GM12878 (cell line): ENCODE measurements around the gene RORC. TPM values are rescaled to one million over a fixed set of nuclear protein-coding genes. Genes with fewer than 3 reads are reported as not detected.

Experiments used
- ATAC-seq: fragments of 200-7000 bp; cut with Tn5 transposase; 3 replicates; pipeline ENCODE4 v1.9.1; 2020; ENCODE audit warnings: mild to moderate bottlenecking, moderate library complexity
- BruUV-seq: library from RNA; stranded (reverse); fragments of 400-500 nt; replicated peaks from 2 replicates; lab custom pipeline; 2021; lab: Mats Ljungman, UMichigan
- CTCF ChIA-PET: fragments of 300-600 bp; sonication (Branson Sonifier 250); formaldehyde crosslinking; extraction: SDS; loops from one replicate; lab custom pipeline; 2021; ENCODE audit warnings: inconsistent platforms; lab: Yijun Ruan, JAX
- POLR2A ChIA-PET: fragments of 350-600 bp; formaldehyde crosslinking; extraction: SDS; loops from one replicate; lab custom pipeline; 2021; ENCODE audit warnings: inconsistent platforms; lab: Charles Lee
- RAD21 ChIA-PET: fragments of 300-600 bp; sonication (Branson Sonifier 250); formaldehyde crosslinking; loops from one replicate; lab custom pipeline; 2023; ENCODE audit warnings: antibody characterized with exemption; ENCODE audit not compliant: unreplicated experiment; lab: Charles Lee
- SMC1A ChIA-PET: fragments of 300-600 bp; sonication (Branson Sonifier 250); formaldehyde crosslinking; loops from one replicate; lab custom pipeline; 2023; ENCODE audit not compliant: unreplicated experiment, uncharacterized antibody; lab: Charles Lee
- DNase-seq: peaks from one replicate; pipeline ENCODE4 v3.0.0-alpha.2; 2011; ENCODE audit warnings: low read depth, low spot score
- FAIRE-seq: peaks from 3 replicates; lab custom pipeline; 2011; peaks lifted over from hg19 to GRCh38; lab: Jason Lieb, UNC
- H2AFZ ChIP-seq: 2 replicates; pipeline ENCODE4 v1.6.0; 2011; ENCODE audit warnings: low read depth, low read length, control low read depth; ENCODE audit not compliant: control insufficient read depth
- H3K27ac ChIP-seq: 2 replicates; pipeline ENCODE4 v1.5.1; 2011; ENCODE audit warnings: control low read depth; ENCODE audit not compliant: control insufficient read depth, insufficient read depth
- H3K27me3 ChIP-seq, 2 experiments: replicated peaks in 1 of 2; 2 replicates each; pipeline versions ENCODE4 v1.6.0 to v1.6.1; 2011; ENCODE audit warnings: low read length in 1 of 2; ENCODE audit not compliant: control insufficient read depth in 2 of 2, insufficient read depth in 2 of 2
- H3K36me3 ChIP-seq, 2 experiments: 2 replicates each; pipeline ENCODE4 v1.5.1; 2011; ENCODE audit warnings: low read length in 1 of 2; ENCODE audit not compliant: control insufficient read depth in 2 of 2, insufficient read depth in 2 of 2
- H3K4me1 ChIP-seq: 2 replicates; pipeline ENCODE4 v1.6.1; 2011; ENCODE audit warnings: mild to moderate bottlenecking, low read length, moderate library complexity, mixed read lengths; ENCODE audit not compliant: control insufficient read depth, insufficient read depth
- H3K4me2 ChIP-seq: 2 replicates; pipeline ENCODE4 v1.6.0; 2011; ENCODE audit warnings: control low read depth; ENCODE audit not compliant: control insufficient read depth, insufficient read depth
- H3K4me3 ChIP-seq: fragments of 200-600 bp; sonication (generic); 2 replicates; pipeline ENCODE4 v1.5.1; 2016
- H3K79me2 ChIP-seq: 2 replicates; pipeline ENCODE4 v1.6.0; 2011; ENCODE audit warnings: low read length; ENCODE audit not compliant: control insufficient read depth, insufficient read depth
- H3K9ac ChIP-seq: 2 replicates; pipeline ENCODE4 v1.8.0; 2011; ENCODE audit warnings: low read length, control low read depth, mixed read lengths; ENCODE audit not compliant: control insufficient read depth, insufficient read depth
- H3K9me3 ChIP-seq: replicated peaks from 3 replicates; pipeline ENCODE4 v1.5.1; 2011; ENCODE audit warnings: mild to moderate bottlenecking, low read length; ENCODE audit not compliant: control insufficient read depth, insufficient read depth
- H4K20me1 ChIP-seq: 2 replicates; pipeline ENCODE4 v1.6.0; 2011; ENCODE audit not compliant: control insufficient read depth, insufficient read depth
- HDAC2 ChIP-seq: fragments of 200-600 bp; sonication (generic); IDR thresholded peaks from 2 replicates; pipeline ENCODE4 v1.6.1; 2017
- NRF1 ChIP-seq: conservative IDR thresholded peaks from 2 replicates; pipeline ENCODE4 v1.6.1; 2011; ENCODE audit warnings: mild to moderate bottlenecking, low read depth, low read length, improper control_type of control experiment
- SUPT20H ChIP-seq: IDR thresholded peaks from 2 replicates; pipeline ENCODE4 v1.6.1; 2011; ENCODE audit warnings: low read depth, mild to moderate bottlenecking, low read length, moderate library complexity, borderline replicate concordance; ENCODE audit not compliant: control insufficient read depth
- TBL1XR1 ChIP-seq: IDR thresholded peaks from 2 replicates; pipeline ENCODE4 v1.6.1; 2012; ENCODE audit warnings: low read depth, low read length, improper control_type of control experiment
- YBX1 ChIP-seq: fragments of 450-650 bp; IDR thresholded peaks from 2 replicates; pipeline ENCODE4 v1.6.1; 2016; ENCODE audit warnings: antibody characterized with exemption
- WGBS: methylation state at CpG from one replicate; pipeline ENCODE4 v1.1.6; 2016; ENCODE audit warnings: low lambda C conversion rate; ENCODE audit not compliant: insufficient replicate concordance, insufficient coverage; ENCODE audit errors: missing lambda C conversion rate; 5-methylcytosine and 5-hydroxymethylcytosine counted together
- in situ Hi-C: fragments of 300-500 bp; cut with MboI; formaldehyde crosslinking; loops from 9 replicates; pipeline ENCODE4 v1.14.3; 2018; ENCODE audit warnings: mixed read lengths
- intact Hi-C: fragments of 100-400 bp; cut with micrococcal nuclease; formaldehyde crosslinking; loops from one replicate; pipeline ENCODE4 v1.14.2; 2022; ENCODE audit not compliant: unreplicated experiment
- polyA plus RNA-seq, 11 experiments: library from polyadenylated mRNA; depleted of rRNA in 4 of 11; unstranded in 6 of 11; stranded (reverse) in 5 of 11; fragments of >200 nt; fragmentation: Nextera tagmentation in 4 of 11; fragmentation: Illumina TruSeq in 1 of 11; extraction: Ambion mirVana in 4 of 11; extraction: Trizol in 1 of 11; gene quantifications; 1 replicate in 1 of 11; 2 replicates in 10 of 11; pipeline versions ENCODE4 v1.2.1 to v1.2.3, GENCODE V29; 2011 to 2016; ENCODE audit warnings: inconsistent platforms in 2 of 11, missing spikeins in 2 of 11, low read depth in 1 of 11
- total RNA-seq, 4 experiments: library from RNA; depleted of rRNA in 3 of 4; stranded (reverse); fragments of >200 nt in 3 of 4; fragmentation: Illumina TruSeq in 1 of 4; extraction: Trizol in 1 of 4; gene quantifications; 2 replicates each; pipeline versions ENCODE4 v1.2.1 to v1.2.3, GENCODE V29; 2013 to 2021
- TF ChIP-seq, protein P1 (sequence below): fragments of 450-650 bp; IDR thresholded peaks from 2 replicates; pipeline ENCODE4 v1.6.1; 2017; ENCODE audit warnings: low read depth, mild to moderate bottlenecking, moderate library complexity
- TF ChIP-seq, protein P2 (sequence below): IDR thresholded peaks from 2 replicates; pipeline ENCODE4 v1.6.1; 2012; ENCODE audit warnings: low read depth, low read length, improper control_type of control experiment
- TF ChIP-seq, protein P3 (sequence below): fragments of 450-650 bp; conservative IDR thresholded peaks from 2 replicates; pipeline ENCODE4 v1.6.1; 2017; ENCODE audit warnings: mild to moderate bottlenecking, moderate library complexity

Gene RORC
- total and polyA plus RNA-seq, 10 of the 15 experiments (the other 5 are each of a cell fraction or from before 2014, with no cell fraction given) = not detected

DNA sequence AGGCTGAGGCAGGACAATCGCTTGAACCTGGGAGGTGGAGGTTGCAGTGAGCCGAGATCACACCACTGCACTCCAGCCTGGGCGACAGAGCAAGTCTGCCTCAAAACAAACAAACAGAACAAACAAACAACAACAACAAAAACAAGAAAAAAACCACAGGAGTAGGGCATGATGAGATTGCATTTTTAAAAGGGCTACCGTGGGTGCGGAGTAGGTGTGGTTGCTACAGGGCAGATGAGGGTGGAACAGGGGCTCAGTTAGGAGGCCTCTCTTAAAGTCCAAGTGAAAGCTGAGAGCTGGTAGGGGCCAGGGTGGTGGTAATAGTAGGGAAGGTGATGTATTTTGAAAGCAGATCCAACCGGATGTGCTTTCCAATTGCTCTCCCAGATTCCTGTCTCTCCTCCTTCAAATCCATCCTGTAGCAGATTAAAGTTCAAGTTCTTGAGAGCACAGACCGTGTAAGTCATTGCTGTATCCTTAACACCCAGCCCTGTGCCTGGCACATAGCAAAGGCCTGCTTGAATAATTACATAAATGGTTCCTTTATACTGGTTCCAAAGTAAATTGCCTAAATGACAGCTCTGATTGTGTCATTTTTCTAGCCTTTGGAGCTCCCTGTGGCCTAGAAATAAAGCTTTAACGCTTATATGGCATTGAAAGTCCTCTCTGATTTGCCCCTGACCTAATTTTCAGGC, 22.2 kb downstream of the RORC start:
- no peak for FAIRE-seq
- H3K27me3 ChIP-seq = peaks cover 0 to 3% of the 10 kb centered on the region in 2 experiments; a peak in 2 of 4 replicates
- in situ Hi-C loops = no loop called here
- ChIA-PET CTCF (interaction anchor here (1.2 kb wide), 1 partner anchor 29 kb away, joined by 3 read pairs; no protein-coding TSS in a partner anchor), POLR2A (no interaction called here), SMC1A (no interaction called here), RAD21 (no interaction called here)
- H2AFZ ChIP-seq = no peak overlapping the region
- H4K20me1 ChIP-seq = no peaks in the 10 kb centered on the region
- H3K36me3 ChIP-seq = no peaks in the 10 kb centered on the region
- 31% methylated on average over 8 of the region's 8 CpGs for WGBS
- H3K4me3 ChIP-seq = no peak overlapping the region
- TF ChIP-seq, protein P1, sequence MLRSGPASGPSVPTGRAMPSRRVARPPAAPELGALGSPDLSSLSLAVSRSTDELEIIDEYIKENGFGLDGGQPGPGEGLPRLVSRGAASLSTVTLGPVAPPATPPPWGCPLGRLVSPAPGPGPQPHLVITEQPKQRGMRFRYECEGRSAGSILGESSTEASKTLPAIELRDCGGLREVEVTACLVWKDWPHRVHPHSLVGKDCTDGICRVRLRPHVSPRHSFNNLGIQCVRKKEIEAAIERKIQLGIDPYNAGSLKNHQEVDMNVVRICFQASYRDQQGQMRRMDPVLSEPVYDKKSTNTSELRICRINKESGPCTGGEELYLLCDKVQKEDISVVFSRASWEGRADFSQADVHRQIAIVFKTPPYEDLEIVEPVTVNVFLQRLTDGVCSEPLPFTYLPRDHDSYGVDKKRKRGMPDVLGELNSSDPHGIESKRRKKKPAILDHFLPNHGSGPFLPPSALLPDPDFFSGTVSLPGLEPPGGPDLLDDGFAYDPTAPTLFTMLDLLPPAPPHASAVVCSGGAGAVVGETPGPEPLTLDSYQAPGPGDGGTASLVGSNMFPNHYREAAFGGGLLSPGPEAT = no peak
- no TSS peak for BruUV-seq
- H3K79me2 ChIP-seq = no peaks in the 10 kb centered on the region
- H3K4me2 ChIP-seq = no peak overlapping the region
- no peak for ATAC-seq
- H3K9ac ChIP-seq = no peak overlapping the region
- H3K9me3 ChIP-seq = no peaks in the 10 kb centered on the region
- no peak overlapping the region for H3K27ac ChIP-seq
- H3K4me1 ChIP-seq = peaks cover 2% of the 10 kb centered on the region; the same call in 1 of the 2 replicates
- DNase-seq = no peak
- intact Hi-C loops = no loop called here

DNA sequence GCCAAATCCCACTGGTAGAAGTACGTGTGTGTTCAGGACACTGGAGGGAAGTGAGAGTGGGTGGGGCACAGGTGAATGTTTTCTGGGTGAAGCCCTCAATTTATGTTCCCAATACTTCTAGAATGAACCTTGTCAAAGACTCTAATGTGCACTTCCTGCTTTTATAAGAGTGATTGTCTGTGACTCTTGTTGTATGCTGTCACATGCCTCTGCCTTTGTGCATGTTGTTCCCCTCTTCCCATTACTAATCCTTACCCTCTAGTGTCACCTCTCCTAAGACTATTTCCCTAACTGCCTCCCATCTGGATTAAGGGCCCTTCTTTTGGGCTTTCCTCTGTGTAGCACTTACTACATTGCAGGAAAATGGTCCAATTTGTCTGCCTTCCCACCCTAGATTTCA, 23.8 kb downstream of the RORC start:
- 0% methylated on average over 1 of the region's 1 CpG for WGBS
- no peak for ATAC-seq
- Histone ChIP-seq H3K4me1 (peaks cover 6% of the 10 kb centered on the region; the same call in 1 of the 2 replicates), H4K20me1 (no peaks in the 10 kb centered on the region), H3K4me3 (no peak overlapping the region), H3K9me3 (no peaks in the 10 kb centered on the region), H3K27me3 (peaks cover 0 to 3% of the 10 kb centered on the region in 2 experiments; a peak in 3 of 4 replicates), H3K27ac (no peak overlapping the region), H3K36me3 (no peaks in the 10 kb centered on the region), H3K4me2 (no peak overlapping the region), H2AFZ (no peak overlapping the region), H3K9ac (no peak overlapping the region), H3K79me2 (no peaks in the 10 kb centered on the region)
- intact Hi-C loops = no loop called here
- ChIA-PET RAD21 (no interaction called here), SMC1A (no interaction called here), CTCF (interaction anchor here (1.2 kb wide), 1 partner anchor 30 kb away, joined by 3 read pairs; no protein-coding TSS in a partner anchor), POLR2A (no interaction called here)
- DNase-seq = no peak
- in situ Hi-C loops = no loop called here
- BruUV-seq = no TSS peak
- TF ChIP-seq, protein P2, sequence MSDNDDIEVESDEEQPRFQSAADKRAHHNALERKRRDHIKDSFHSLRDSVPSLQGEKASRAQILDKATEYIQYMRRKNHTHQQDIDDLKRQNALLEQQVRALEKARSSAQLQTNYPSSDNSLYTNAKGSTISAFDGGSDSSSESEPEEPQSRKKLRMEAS = no peak
- TF ChIP-seq NRF1 (no peak), SUPT20H (no peak), YBX1 (no peak), TBL1XR1 (no peak), HDAC2 (no peak)
- TF ChIP-seq, protein P3, sequence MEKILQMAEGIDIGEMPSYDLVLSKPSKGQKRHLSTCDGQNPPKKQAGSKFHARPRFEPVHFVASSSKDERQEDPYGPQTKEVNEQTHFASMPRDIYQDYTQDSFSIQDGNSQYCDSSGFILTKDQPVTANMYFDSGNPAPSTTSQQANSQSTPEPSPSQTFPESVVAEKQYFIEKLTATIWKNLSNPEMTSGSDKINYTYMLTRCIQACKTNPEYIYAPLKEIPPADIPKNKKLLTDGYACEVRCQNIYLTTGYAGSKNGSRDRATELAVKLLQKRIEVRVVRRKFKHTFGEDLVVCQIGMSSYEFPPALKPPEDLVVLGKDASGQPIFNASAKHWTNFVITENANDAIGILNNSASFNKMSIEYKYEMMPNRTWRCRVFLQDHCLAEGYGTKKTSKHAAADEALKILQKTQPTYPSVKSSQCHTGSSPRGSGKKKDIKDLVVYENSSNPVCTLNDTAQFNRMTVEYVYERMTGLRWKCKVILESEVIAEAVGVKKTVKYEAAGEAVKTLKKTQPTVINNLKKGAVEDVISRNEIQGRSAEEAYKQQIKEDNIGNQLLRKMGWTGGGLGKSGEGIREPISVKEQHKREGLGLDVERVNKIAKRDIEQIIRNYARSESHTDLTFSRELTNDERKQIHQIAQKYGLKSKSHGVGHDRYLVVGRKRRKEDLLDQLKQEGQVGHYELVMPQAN = no peak
- no peak for FAIRE-seq
